ENCODE results near the gene GPR39. TPM values are rescaled to one million over a fixed set of nuclear protein-coding genes. Genes with fewer than 3 reads are reported as not detected.

GPR39 gene
- total RNA-seq, 1 donor from 2014 or later = 26.0 TPM

GRCh38 chr2:132414081-132414480 lies 2.5 kb upstream of the GPR39 start:
- DNase-seq (ENCODE audit: low read depth) = no peak

DNA sequence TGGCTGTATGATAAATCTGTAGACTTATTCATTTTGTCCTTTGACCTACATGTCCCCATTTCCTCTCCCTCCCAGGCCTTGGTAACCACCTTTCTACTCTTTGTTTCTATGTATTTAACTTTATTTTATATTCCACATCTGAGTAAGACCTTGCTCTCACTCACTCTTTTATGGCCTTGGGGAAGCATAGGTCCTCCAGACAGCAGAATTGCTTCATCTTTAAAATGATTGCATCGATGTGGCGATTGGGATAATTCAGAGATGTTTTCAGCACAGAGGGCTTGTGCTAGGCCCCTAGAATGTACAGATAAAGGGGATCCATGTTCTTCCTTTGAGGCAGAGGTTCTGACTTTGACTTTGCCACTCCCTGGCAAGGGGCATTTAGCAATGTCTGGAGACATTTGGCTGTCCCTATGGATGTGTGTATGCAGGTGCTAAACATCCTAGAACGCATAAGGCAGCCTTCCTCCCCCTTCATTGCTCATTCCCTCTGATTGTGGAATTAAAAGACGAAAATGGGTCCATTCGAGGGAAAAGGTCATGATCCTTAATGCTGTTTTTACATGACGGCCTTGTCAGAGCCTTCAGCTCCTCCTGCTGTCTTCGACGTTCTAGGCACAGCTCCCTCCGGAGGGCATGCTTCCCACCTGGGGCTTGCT lies 1.2 kb upstream of the GPR39 start:
- no peak for DNase-seq (ENCODE audit: low read depth)

- peak; percentile 93 for DNase-seq (ENCODE audit: low read depth)
These were observed 486 bp upstream of the GPR39 start for GRCh38 chr2:132415915-132416722.

DNA sequence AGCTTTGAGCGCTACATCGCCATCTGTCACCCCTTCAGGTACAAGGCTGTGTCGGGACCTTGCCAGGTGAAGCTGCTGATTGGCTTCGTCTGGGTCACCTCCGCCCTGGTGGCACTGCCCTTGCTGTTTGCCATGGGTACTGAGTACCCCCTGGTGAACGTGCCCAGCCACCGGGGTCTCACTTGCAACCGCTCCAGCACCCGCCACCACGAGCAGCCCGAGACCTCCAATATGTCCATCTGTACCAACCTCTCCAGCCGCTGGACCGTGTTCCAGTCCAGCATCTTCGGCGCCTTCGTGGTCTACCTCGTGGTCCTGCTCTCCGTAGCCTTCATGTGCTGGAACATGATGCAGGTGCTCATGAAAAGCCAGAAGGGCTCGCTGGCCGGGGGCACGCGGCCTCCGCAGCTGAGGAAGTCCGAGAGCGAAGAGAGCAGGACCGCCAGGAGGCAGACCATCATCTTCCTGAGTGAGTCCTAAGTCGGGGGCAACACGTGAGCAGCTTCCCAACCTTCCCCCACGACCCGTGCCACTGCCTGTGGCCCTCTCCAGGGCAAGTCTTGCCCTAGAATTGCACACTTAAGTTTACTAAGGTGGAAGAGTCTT lies 928 bp downstream of the GPR39 start:
- DNase-seq (ENCODE audit: low read depth) = no peak

DNA sequence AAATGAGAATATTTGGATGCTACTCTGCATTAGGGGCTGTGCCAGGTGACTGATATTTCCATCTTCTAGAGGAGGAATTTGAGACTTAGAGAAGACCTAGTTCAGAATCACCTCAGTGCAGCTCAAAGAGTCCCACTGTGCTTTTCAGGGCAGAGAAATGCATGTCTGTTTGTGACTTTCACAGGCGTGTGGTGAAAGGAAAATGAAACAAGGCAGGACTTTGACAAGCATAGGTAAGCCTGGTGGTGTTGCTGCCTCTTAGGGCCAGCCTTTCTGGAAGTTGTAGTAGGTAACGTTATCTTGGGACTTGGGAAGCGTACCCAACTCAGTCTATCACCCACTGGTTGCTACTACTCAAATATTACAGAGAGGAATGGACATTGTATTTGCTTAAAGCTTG lies 2.6 kb downstream of the GPR39 start:
- no peak for DNase-seq (ENCODE audit: low read depth)

DNA sequence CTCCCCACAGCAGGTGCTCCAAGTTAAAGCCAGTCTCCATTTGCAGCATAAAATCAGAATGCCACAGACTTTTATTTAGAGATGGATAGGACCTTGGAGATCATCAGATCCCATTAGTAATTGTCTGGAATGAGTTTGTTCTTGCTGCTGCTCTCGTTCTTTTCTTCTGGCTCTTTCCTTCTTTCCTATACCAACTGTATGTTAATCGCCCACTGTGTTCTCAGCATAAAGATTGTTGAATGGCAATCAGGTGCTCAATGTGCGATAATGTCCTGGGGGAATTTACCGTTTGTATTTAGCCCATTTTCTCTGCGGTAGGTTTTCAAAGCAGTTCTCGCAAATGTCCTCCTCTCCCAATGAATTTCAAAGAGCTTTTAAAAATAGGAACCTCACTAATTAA lies 3.3 kb downstream of the GPR39 start:
- DNase-seq (ENCODE audit: low read depth) = no peak

- no peak for DNase-seq (ENCODE audit: low read depth)
These were observed 4.5 kb downstream of the GPR39 start for GRCh38 chr2:132420816-132421805.

GRCh38 chr2:132422736-132423135 lies 6.1 kb downstream of the GPR39 start:
- no peak for DNase-seq (ENCODE audit: low read depth)

DNA sequence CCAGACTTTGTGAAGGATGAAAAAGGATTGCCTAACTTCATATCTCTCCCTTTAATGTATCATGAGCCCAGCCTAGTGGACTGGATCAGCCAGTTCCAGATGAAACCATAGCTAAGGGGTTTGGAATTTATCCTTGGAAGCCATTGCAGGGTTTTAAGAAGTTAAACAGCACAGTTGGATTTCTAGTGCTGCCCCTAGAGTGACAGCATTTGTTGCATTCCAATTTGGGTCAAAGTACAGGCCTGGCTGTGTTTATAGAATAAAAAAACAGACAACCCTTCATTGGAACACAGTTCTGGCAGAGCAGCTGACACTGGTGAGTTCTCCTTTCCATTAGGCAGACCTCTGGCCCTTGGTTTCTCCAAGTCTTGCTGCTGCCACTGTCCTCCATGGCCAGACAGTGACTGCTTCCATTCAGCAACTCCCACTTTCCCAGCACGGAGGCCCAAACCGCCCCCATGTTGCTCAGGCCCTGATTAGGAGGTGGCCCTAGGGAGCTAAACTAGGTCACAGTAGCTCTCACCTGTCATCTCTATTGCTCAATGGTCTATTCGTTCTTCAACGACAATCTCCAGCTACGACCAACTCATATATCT lies 8.0 kb downstream of the GPR39 start:
- DNase-seq (ENCODE audit: low read depth) = peak; percentile 54

- DNase-seq (ENCODE audit: low read depth) = no peak
These were observed 9.4 kb downstream of the GPR39 start for GRCh38 chr2:132426033-132426432.

- DNase-seq (ENCODE audit: low read depth) = no peak
These were observed 10.1 kb downstream of the GPR39 start for GRCh38 chr2:132426656-132427055.

- no peak for DNase-seq (ENCODE audit: low read depth)
These were observed 12.7 kb downstream of the GPR39 start for GRCh38 chr2:132429351-132429750.

GRCh38 chr2:132429941-132430573 lies 13.5 kb downstream of the GPR39 start:
- no peak for DNase-seq (ENCODE audit: low read depth)

DNA sequence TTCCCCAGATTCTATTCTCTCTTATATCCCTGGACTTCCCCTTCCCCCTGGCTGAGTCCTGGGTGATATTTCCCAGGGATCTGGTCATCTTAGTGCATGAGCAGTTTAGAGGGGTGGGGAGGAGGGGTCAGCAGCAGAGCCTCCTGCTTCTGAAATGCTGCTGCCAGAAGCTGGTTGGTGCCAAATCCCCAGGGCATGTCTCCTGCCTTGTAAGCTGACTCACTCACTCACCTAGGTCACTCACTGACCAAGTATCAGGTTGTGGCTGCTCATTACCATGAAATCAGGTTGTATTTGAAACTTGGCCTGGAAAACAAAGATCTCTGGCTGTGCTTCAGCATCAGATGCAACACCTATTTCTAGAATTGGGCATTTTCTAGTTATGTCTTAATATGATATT lies 14.3 kb downstream of the GPR39 start:
- peak; percentile 93 for DNase-seq (ENCODE audit: low read depth)

GRCh38 chr2:132437852-132438669 lies 21.5 kb downstream of the GPR39 start:
- peak; percentile 58 for DNase-seq (ENCODE audit: low read depth)

DNA sequence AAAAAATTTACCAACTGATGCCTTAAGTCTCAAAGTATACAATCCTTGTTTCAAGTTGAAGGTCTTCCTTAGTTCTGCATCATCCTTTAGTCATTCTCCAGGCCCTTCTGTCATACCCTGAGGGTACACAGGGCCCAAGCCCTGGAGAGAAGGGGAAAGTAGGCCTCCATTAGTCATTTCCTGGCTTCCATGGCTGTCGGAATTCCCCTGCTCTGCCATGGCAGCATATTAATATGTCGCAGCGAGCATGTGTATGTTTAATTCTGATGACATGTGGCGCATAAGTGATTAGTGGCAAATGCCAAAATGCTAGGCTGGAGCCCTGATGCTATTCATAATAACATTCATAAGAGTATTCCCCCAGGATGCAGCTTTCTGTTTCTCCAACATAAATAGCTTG lies 22.1 kb downstream of the GPR39 start:
- DNase-seq (ENCODE audit: low read depth) = peak; percentile 90

GRCh38 chr2:132439703-132440398 lies 23.2 kb downstream of the GPR39 start:
- DNase-seq (ENCODE audit: low read depth) = peak; percentile 81

DNA sequence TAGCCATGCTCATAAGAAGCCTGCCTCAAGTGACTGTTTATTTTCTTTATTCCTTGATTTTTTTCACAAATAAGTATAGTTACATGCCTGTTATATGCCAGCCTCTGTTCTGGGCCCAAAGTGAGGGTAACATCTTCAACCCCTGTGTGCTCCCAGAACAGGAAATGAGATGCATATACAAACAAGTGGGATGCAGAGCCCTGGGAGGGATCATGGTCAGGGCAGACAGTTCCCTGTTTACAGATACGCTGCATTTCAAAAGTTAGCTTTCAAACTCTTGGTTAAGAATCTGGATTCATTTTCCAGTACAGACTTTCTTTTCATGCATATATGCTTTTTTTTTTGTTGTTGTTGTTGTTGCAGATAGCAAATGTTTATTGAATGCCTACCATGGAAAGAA lies 24.4 kb downstream of the GPR39 start:
- DNase-seq (ENCODE audit: low read depth) = no peak

- DNase-seq (ENCODE audit: low read depth) = no peak
These were observed 25.7 kb downstream of the GPR39 start for GRCh38 chr2:132442278-132442677.

All from renal cortical epithelial cell (primary cell).